NCI-H2227 treated with DMSO at 0.1 percent for 48 hours (cell line): ENCODE measurements around the gene ELF3.
"Not testable (repeated sequence)": the region's sequence is repeated elsewhere in the genome, so short reads cannot be mapped to it uniquely, and the experiment has no call there.

Experiments
- DNase-seq: peaks from one replicate; lab custom pipeline; 2025; lab: John Stamatoyannopoulos, UW

ELF3 gene

GRCh38 chr1:202010180-202011015, at the start of gene ELF3:
ELF3 (plus strand) TSS chr1:202010587; CDS start chr1:202011137, 550 bp downstream.
- DNase-seq, result no peak

- DNase-seq, result not testable (repeated sequence)
These were observed 48.0 kb upstream of the ELF3 start for GRCh38 chr1:201962382-201962781.

GRCh38 chr1:201964261-201964660, 46.1 kb upstream of the ELF3 start:
- DNase-seq, result no peak

GRCh38 chr1:201966171-201966570, 44.2 kb upstream of the ELF3 start:
- DNase-seq, result no peak

GRCh38 chr1:201968202-201968925, 42.0 kb upstream of the ELF3 start:
- DNase-seq, result no peak

GRCh38 chr1:201970334-201971159, 39.8 kb upstream of the ELF3 start:
- no peak for DNase-seq

- no peak for DNase-seq
These were observed 28.2 kb upstream of the ELF3 start for GRCh38 chr1:201982082-201982622.

- DNase-seq, result peak; percentile 48
These were observed 27.6 kb upstream of the ELF3 start, which contains the start of gene RNPEP for GRCh38 chr1:201982623-201983379. RNPEP (plus strand) TSS chr1:201982648; CDS start chr1:201982667, 19 bp downstream.

GRCh38 chr1:201983380-201983805, 27.0 kb upstream of the ELF3 start:
- DNase-seq, result peak; percentile 48

GRCh38 chr1:201984446-201984845, 25.9 kb upstream of the ELF3 start:
- no peak for DNase-seq

- no peak for DNase-seq
These were observed 25.0 kb upstream of the ELF3 start for GRCh38 chr1:201985355-201985754.

GRCh38 chr1:201988601-201989000, 21.8 kb upstream of the ELF3 start:
- DNase-seq, result no peak

GRCh38 chr1:201989354-201990128, 20.8 kb upstream of the ELF3 start:
- DNase-seq, result no peak

GRCh38 chr1:201990427-201990826, 20.0 kb upstream of the ELF3 start:
- DNase-seq, result no peak

- DNase-seq, result peak; percentile 37
These were observed 10.7 kb upstream of the ELF3 start for GRCh38 chr1:201999625-202000238.

GRCh38 chr1:202002507-202002906, 7.9 kb upstream of the ELF3 start:
- DNase-seq, result no peak

GRCh38 chr1:202004711-202005110, 5.7 kb upstream of the ELF3 start:
- no peak for DNase-seq

GRCh38 chr1:202005958-202006357, 4.4 kb upstream of the ELF3 start:
- DNase-seq, result no peak

GRCh38 chr1:202007304-202007703, 3.1 kb upstream of the ELF3 start:
- no peak for DNase-seq
